NCI-H2029 treated with DMSO at 0.1 percent for 48 hours (cell line): Measurements from ENCODE around the gene TTLL5.

Experiments used
- DNase-seq: peaks from one replicate; lab custom pipeline; 2025; lab: John Stamatoyannopoulos, UW

The TTLL5 gene

GRCh38 chr14:75991753-75992152 is 330.7 kb downstream of the TTLL5 start:
- no peak for DNase-seq

GRCh38 chr14:75993567-75994041 is 332.6 kb downstream of the TTLL5 start:
- no peak for DNase-seq

- no peak for DNase-seq
Observed at GRCh38 chr14:75995372-75996041, 334.5 kb downstream of the TTLL5 start.

GRCh38 chr14:75996488-75996887 is 335.4 kb downstream of the TTLL5 start:
- DNase-seq: no peak

- no peak for DNase-seq
Observed at GRCh38 chr14:75999511-76000190, 338.6 kb downstream of the TTLL5 start.

- no peak for DNase-seq
Observed at GRCh38 chr14:76002383-76002782, 341.3 kb downstream of the TTLL5 start.
